G401.6 (cell line): Measurements from ENCODE around the gene INTS11.

Experiments
- FAIRE-seq: peaks from 2 replicates; lab custom pipeline; 2012; peaks lifted over from hg19 to GRCh38; lab: Jason Lieb, UNC

INTS11 gene

DNA sequence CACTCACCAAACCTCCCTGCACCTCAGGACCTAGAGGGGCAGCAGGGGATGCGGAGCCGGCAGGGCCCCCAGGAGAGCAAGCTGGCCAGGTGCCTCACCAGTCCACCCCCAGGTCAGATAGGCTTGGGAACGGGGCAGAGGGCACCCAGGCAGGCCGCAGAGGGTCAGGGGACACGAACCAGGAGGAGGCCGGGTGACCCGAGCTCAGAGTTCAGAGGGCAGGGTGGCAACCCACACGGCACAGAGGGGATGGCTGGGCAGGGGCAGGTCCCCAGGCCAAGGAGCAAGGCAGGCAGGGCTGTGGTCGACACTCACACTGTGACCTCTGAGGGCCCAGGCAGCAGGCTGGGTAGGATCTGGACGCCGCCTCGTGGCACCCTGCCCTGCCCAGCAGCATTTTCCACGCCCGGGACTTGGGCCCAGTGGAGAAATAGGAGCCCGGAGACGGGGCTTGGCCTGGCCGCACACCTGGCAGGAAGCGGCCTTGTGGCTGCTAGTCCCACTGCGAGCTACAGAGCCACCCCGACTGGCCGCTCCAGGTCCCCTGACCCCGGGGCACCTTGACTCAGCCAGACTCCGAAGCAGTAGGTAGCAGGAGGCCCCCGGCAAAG lies 19.5 kb upstream of the INTS11 start:
- FAIRE-seq = no peak

DNA sequence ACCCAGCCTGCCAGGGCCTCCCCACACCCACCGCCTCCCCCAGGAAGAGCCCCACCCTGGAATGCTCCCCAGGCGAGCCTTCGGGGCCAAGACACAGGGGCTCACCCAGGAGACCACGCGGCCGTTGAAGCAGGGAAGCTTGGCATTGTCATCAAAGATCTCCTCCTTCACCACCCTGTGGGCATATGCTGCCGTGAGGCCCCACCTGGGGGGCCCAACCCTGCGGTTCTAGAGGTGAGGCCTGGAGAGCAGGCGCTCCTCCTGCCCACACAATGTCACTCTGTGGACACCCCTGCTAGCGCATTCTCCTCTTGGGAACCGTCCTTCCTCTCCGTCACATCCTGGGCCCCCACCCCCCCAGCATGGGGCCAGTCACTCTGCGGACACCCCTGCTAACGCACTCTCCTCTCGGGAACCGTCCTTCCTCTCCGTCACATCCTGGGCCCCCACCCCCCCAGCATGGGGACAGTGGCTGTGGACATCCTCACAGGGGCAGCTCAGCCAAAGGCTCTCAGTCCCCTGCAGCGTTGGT lies 18.2 kb upstream of the INTS11 start:
- no peak for FAIRE-seq

DNA sequence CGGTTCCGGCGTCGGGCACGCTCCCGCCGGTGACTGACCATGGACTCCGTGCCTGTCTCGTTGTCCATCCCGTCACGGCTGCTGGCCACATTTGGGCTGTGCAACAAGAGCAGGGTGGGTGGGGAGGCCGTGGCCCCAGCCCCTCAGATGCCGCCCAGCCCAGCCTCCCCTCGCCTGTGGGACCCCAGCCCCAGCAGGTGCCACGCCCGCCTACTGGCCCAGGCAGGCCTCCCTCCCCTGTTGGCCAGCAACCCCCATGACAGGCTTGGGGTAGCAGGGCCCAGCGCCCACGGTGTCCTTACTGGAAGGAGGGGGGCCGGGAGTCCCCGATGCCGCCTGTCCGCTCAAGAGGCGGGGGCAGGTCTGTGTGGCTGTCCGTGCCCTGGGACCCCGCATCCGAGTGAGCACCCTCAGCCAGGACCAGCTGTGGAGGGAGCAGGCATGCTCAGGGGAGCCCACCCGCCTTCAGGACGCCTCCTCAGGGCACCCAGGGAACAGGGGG lies 17.7 kb upstream of the INTS11 start:
- no peak for FAIRE-seq

DNA sequence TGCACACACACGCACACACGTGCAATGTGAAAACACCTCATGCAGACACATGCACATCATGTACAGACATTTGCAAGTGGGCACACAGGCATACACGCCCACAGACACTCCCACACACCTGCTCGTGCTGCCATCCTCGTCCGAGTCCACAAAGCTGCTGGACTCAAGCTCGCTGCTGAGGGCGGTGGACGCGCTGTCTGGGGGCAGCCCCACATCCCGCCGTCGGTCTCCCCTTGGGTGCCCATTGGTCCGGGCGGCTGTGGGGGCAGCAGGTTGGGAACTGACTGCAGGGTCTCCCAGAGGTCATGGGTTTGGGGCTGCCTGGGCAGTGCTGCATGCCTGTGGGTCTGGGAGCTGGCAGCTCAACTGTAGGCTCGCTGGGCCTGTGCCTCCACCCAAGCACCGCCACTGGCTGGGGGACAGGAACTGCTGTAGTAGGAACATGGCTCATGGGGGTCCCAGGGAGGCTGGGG lies 17.1 kb upstream of the INTS11 start:
- no peak for FAIRE-seq

DNA sequence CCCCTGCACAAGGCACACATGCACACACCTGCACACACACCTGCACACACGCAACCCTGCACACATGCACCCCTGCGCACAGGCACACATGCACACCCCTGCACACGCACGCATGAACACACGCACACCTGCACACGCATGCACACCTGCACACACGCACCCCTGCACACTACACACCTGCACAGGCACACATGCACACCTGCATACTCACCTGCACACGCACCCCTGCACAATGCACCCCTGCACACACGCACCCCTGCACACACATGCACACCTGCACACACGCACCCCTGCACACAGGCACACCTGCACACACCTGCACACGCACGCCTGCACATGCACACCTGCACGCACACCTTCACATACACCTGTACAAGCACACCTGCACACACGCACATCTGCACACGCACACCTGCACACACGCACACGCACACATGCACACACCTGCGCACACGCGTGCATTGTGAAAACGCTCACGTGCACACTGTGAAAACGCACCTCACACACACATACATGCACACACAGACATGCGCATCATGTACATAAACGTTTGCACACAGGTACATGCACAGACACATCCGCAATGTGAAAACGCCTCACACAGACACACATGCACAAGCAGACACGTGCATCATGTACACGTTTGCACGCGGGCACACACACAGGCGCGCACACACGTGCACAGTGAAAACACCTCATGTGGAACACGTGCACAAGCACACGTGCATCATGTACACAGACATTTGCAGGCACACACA lies 16.5 kb upstream of the INTS11 start:
- no peak for FAIRE-seq

DNA sequence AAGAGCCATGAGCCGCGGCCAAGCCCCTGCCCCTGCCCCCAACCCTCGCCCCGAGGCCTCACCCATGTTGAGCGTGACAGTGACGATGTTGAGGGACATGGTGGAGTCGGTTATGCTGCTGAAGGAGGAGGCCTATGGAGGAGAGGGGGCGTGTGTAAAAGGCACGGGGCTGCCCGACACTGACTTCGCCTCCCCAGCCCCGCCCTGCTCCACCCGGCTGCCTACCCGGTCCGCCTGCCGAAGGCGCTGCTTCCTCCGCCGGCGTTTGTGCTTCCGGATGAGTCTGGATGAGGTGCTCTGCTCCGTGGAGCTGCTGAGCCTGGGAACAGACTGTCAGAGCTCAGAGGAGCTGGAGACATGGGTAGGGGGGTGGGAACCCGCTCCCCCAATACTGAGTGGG lies 15.7 kb upstream of the INTS11 start:
- FAIRE-seq = no peak

DNA sequence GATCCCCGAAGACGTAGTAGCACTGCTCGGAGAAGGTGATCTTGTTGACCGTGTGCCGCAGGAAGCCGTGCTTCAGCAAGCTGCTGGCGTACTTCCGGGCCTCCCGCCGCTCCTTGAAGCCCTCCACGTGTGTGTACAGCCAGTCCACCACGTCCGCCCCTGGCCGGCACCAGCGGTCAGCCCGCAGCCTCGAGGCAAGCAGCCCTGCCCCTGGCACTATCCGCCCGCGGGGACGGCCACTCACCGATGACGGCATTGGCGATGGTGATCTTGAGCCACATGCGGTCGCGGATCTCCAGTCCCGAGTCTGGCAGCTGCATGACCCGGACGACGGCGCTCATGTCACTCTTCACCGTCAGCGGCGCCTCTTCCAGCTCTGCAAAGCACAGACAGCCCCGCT lies 13.8 kb upstream of the INTS11 start:
- FAIRE-seq = no peak

DNA sequence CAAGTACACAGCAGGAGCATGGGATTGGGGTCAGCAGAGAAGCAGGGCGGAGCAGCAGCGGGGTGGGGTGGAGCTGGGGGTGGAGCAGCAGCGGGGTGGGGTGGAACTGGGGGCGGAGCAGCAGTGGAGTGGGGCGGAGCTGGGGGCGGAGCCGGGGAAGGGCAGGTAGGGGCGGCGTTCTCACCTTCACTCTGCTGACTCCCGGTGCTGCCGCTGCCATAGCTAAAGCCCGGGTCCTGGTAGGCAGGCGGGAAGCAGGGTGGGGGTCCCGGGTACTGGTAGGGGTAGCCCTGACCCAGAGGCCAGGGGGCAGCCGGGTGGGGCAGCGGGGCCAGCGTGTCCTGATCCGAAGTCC lies 13.3 kb upstream of the INTS11 start:
- no peak for FAIRE-seq

DNA sequence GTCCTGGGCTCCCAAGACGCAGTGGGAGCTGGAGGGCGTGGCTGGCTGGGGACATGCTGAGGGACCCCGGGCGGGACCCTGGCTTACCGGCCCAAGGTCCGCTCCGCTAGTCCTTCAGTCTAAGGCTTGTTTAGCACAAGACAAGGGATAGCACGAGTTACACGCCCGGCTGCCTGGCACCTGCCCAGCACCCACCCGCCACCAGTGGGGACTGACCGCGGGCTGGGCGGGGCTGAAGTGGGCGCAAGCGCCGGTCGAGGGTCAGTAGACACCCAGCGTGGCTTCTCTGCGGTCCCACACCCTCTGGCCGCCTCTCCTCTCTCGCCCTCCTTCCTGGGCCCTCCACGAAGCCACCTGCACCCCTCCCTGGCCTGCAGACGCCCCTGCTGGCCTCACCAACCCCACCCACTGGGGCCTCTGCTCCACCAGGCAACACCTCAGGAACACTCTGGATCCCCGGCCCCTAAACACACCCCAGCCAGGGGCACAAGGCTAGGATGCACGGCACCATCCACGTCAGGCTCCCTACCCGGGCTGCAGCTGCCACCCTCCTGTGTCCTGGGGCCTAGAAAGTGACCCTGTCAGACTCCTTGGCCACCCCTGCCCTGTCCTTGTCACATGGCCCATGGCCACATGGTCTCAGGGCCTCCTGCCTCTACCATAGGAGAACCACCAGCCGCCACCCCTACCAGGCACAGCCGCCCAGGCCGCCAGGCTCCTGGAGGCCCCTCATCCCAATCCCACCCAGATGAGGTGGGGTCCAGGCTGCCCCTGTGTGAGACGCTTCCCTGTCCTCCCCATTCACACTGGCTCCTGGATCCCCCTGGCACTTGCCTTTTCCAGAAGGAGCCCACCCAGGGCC lies 12.7 kb upstream of the INTS11 start:
- FAIRE-seq = no peak

DNA sequence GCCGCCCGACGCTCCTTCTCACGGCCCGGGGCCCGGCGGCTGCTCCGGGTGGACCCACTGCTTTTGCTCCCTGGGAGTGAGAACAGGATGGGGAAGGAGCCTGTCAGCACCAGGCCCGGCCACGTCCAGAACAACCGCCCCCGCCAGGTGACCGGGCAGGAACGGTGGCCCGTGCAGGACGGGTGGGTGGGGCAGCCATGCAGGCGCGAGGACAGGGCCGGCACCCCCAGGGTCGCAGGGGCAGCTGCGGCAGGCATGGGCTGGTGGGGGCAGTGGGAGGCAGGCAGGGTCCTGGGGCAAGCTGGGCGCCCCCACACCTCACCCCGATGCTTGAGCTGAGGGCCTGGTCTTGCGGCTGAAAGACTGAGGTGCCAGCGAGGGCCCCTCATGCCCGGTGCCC lies 12.0 kb upstream of the INTS11 start:
- no peak for FAIRE-seq

DNA sequence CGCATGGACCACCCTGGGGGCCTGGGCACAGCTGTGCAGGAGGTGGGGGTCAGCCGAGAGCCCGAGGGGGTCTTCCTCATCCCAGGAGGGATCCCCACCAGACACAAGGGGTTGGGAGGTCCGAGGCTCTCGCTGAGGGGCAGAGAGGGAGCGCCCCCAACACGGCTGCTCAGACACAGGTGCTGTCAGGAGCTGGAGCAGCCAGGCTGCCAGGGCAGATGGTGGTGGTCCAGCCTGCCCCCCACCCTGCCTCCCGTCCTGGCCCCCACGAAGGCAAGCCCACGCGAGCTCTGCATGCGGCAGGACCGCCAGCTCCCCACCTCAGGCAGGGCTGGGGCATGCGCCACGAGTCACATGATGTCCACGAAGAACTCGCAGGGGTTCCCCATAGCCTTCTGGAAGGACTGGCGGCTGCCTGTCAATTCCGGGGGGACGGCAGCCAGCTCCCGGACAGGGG lies 11.4 kb upstream of the INTS11 start:
- FAIRE-seq = no peak

DNA sequence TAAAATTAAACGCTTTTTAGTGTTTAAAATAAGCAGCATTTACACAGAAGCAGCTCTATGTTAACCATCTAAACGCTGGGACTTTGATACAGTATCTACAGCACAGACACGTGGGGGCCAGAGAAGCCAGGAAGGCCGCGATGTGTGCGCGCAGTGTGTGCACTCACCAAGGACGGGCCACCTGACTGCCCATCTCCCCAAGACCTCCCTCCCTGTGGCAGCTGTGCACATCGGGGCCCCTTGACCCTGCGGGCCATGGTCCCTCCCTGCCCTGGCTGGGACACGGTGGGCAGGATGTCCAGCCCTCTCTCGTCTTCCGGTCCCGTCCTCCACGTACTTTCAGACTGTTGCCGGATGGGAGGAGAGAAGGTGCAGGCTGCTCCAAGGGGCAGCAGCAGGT lies 10.8 kb upstream of the INTS11 start:
- no peak for FAIRE-seq

DNA sequence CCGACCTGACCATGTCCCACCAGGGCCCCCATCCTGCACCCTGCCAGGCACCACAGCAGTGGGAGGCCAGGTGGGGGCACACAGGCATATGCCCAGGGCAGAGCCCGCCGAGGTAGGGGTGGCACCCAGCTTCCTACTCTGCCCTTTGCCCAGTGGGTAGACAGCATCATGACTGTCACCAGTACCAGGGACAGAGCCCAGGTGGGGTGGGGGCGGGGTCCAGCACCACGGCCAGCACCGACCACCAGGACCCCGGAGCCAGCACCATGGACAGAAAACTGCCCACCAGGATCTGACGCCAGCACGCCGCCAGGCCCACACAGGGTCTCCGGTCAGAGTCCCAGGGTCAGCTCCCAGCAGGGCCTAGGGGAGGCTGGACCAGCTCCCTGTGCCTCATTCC lies 10.4 kb upstream of the INTS11 start:
- no peak for FAIRE-seq

DNA sequence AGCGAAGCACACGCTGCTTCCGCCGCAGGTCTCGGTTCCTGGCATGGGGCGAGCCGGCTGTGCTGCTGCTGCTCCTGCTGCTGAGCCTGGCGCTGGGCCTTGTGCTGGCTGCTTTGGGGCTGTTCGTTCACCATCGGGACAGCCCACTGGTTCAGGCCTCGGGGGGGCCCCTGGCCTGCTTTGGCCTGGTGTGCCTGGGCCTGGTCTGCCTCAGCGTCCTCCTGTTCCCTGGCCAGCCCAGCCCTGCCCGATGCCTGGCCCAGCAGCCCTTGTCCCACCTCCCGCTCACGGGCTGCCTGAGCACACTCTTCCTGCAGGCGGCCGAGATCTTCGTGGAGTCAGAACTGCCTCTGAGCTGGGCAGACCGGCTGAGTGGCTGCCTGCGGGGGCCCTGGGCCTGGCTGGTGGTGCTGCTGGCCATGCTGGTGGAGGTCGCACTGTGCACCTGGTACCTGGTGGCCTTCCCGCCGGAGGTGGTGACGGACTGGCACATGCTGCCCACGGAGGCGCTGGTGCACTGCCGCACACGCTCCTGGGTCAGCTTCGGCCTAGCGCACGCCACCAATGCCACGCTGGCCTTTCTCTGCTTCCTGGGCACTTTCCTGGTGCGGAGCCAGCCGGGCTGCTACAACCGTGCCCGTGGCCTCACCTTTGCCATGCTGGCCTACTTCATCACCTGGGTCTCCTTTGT lies 9.2 kb upstream of the INTS11 start:
- no peak for FAIRE-seq

DNA sequence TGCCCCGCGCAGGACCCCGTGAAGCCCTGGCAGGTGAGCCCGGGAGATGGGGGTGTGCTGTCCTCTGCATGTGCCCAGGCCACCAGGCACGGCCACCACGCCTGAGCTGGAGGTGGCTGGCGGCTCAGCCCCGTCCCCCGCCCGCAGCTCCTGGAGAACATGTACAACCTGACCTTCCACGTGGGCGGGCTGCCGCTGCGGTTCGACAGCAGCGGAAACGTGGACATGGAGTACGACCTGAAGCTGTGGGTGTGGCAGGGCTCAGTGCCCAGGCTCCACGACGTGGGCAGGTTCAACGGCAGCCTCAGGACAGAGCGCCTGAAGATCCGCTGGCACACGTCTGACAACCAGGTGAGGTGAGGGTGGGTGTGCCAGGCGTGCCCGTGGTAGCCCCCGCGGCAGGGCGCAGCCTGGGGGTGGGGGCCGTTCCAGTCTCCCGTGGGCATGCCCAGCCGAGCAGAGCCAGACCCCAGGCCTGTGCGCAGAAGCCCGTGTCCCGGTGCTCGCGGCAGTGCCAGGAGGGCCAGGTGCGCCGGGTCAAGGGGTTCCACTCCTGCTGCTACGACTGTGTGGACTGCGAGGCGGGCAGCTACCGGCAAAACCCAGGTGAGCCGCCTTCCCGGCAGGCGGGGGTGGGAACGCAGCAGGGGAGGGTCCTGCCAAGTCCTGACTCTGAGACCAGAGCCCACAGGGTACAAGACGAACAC lies 8.5 kb upstream of the INTS11 start:
- no peak for FAIRE-seq

DNA sequence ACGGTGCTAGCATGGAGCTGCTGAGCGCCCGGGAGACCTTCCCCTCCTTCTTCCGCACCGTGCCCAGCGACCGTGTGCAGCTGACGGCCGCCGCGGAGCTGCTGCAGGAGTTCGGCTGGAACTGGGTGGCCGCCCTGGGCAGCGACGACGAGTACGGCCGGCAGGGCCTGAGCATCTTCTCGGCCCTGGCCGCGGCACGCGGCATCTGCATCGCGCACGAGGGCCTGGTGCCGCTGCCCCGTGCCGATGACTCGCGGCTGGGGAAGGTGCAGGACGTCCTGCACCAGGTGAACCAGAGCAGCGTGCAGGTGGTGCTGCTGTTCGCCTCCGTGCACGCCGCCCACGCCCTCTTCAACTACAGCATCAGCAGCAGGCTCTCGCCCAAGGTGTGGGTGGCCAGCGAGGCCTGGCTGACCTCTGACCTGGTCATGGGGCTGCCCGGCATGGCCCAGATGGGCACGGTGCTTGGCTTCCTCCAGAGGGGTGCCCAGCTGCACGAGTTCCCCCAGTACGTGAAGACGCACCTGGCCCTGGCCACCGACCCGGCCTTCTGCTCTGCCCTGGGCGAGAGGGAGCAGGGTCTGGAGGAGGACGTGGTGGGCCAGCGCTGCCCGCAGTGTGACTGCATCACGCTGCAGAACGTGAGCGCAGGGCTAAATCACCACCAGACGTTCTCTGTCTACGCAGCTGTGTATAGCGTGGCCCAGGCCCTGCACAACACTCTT lies 7.7 kb upstream of the INTS11 start:
- no peak for FAIRE-seq

DNA sequence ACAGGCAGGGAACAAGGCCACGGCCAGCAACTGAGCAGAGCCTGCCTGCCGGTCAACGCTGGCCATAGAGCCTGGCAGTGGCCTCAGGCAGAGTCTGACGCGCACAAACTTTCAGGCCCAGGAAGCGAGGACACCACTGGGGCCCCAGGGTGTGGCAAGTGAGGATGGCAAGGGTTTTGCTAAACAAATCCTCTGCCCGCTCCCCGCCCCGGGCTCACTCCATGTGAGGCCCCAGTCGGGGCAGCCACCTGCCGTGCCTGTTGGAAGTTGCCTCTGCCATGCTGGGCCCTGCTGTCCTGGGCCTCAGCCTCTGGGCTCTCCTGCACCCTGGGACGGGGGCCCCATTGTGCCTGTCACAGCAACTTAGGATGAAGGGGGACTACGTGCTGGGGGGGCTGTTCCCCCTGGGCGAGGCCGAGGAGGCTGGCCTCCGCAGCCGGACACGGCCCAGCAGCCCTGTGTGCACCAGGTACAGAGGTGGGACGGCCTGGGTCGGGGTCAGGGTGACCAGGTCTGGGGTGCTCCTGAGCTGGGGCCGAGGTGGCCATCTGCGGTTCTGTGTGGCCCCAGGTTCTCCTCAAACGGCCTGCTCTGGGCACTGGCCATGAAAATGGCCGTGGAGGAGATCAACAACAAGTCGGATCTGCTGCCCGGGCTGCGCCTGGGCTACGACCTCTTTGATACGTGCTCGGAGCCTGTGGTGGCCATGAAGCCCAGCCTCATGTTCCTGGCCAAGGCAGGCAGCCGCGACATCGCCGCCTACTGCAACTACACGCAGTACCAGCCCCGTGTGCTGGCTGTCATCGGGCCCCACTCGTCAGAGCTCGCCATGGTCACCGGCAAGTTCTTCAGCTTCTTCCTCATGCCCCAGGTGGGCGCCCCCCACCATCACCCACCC lies 6.9 kb upstream of the INTS11 start, which contains the start of gene TAS1R3:
TAS1R3 (plus strand) TSS at position 213 of the 898 bp plus-strand sequence; CDS start at position 279, 66 bp downstream.
- FAIRE-seq = no peak

DNA sequence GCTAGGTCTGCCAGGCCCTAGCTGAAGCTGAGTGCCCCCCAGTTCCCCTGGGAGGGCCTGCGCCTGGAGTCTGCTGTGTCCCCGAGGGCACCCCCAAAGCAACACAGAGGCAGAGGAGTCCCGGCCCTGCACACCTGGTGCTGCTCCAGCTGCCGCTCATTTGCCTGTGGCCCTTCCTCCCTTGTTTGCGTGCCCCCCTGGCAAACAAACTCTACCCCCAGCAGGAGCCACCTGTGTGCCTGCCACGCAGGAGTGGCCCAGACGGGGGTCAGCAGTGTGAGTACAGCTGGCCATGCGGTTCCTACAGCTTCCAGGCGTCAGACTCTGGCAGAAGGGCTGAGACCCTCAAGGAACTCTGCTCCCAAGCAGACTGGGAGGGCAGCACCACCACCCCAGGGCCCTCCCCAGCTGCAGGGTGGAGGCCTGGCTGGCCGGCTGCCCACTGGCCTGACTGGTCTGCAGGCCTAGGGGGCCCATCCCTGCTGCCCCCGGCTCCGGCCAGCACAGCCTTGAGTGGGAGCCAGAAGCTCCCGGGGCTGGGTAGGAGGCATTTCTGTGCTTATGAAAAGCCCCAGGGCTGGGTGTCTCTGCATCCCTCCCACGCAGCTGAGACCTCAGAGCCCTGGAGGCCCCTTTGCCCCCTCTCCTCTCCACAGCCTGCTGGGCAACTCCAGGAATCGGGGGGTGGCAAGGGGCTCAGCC lies 6.1 kb upstream of the INTS11 start:
- no peak for FAIRE-seq
